ENCODE data around the gene TTC33. TPM values are rescaled to one million over a fixed set of nuclear protein-coding genes. Genes with fewer than 3 reads are reported as not detected.

Gene TTC33
- total and polyA plus RNA-seq, 2 donors (not counting 1 experiment from before 2014, with no cell fraction given): 2.1 to 15.8 TPM

- H3K36me3 ChIP-seq (replicated peaks in 1 of 2; ENCODE audit: control extremely low read depth in 1 of 2, control insufficient read depth in 1 of 2, extremely low read depth in 1 of 2, insufficient read depth in 2 of 2, low read length in 1 of 2): no peaks in the 10 kb centered on the region
- Mint-ChIP-seq H3K4me1 (peaks cover 30% of the 10 kb centered on the region), H3K4me3 (no peak overlapping the region), H3K27ac (no peak overlapping the region), H3K9me3 (ENCODE audit: insufficient read depth) (no peaks in the 10 kb centered on the region), H3K27me3 (no peaks in the 10 kb centered on the region)
- no peaks in the 10 kb centered on the region for H3K27me3 ChIP-seq (replicated peaks in 1 of 4; ENCODE audit: control extremely low read depth in 1 of 4, control insufficient read depth in 3 of 4, insufficient read depth in 4 of 4, low read length in 3 of 4)
- intact Hi-C loops (cut with micrococcal nuclease): no loop called here
- H3K79me2 ChIP-seq (ENCODE audit: control insufficient read depth, insufficient read depth, low read length): no peaks in the 10 kb centered on the region
- H3K4me3 ChIP-seq (ENCODE audit: control extremely low read depth in 1 of 5, extremely low read depth in 1 of 5, insufficient read depth in 1 of 5, low read depth in 2 of 5, low read length in 4 of 5): no peak overlapping the region
- no peaks in the 10 kb centered on the region for H4K20me1 ChIP-seq (ENCODE audit: control insufficient read depth, insufficient read depth, low read length, poor library complexity, severe bottlenecking)
- TF ChIP-seq EZH2 (IDR thresholded peaks at IDR 0.05; ENCODE audit: borderline replicate concordance, insufficient read depth, low read depth, low read length, poor library complexity, severe bottlenecking) (no peak), CTCF (IDR thresholded peaks at IDR 0.05) (no peak)
- DNase-seq: no peak
- H3K27ac ChIP-seq (ENCODE audit: low read length in 2 of 2): no peak overlapping the region
- ATAC-seq (ENCODE audit: low read depth): no peak
- no peaks in the 10 kb centered on the region for H3K4me1 ChIP-seq (ENCODE audit: control insufficient read depth in 2 of 2, insufficient read depth in 2 of 2, low read length in 2 of 2)
- CTCF ChIA-PET: no interaction called here
- no peaks in the 10 kb centered on the region for H3K9me3 ChIP-seq (ENCODE audit: control extremely low read depth in 1 of 3, control insufficient read depth in 2 of 3, insufficient read depth in 1 of 3, low read length in 2 of 3)
- WGBS (ENCODE audit: insufficient coverage): no CpG with 5 or more reads among the region's 4 CpGs
- H3K4me2 ChIP-seq (replicated peaks; ENCODE audit: low read depth, low read length, poor library complexity, severe bottlenecking): no peak overlapping the region
- POLR2A ChIA-PET: no interaction called here
- no peak overlapping the region for H2AFZ ChIP-seq (ENCODE audit: insufficient read depth, low read depth, low read length, poor library complexity, severe bottlenecking)
- H3K9ac ChIP-seq (ENCODE audit: low read length): no peak overlapping the region
Measured at GRCh38 chr5:40560474-40561110, 195.2 kb downstream of the TTC33 start.

GRCh38 chr5:40559306-40559705 is 196.5 kb downstream of the TTC33 start:
- no peak overlapping the region for H3K4me2 ChIP-seq (replicated peaks; ENCODE audit: low read depth, low read length, poor library complexity, severe bottlenecking)
- DNase-seq: no peak
- no peak overlapping the region for H3K27ac ChIP-seq (ENCODE audit: low read length in 2 of 2)
- no peak for ATAC-seq (ENCODE audit: low read depth)
- intact Hi-C loops (cut with micrococcal nuclease): no loop called here
- Mint-ChIP-seq H3K4me3 (no peak overlapping the region), H3K27me3 (no peaks in the 10 kb centered on the region), H3K27ac (no peak overlapping the region), H3K4me1 (peaks cover 29% of the 10 kb centered on the region), H3K9me3 (ENCODE audit: insufficient read depth) (no peaks in the 10 kb centered on the region)
- CTCF ChIA-PET: no interaction called here
- TF ChIP-seq CTCF (IDR thresholded peaks at IDR 0.05) (no peak), EZH2 (IDR thresholded peaks at IDR 0.05; ENCODE audit: borderline replicate concordance, insufficient read depth, low read depth, low read length, poor library complexity, severe bottlenecking) (no peak)
- H3K27me3 ChIP-seq (replicated peaks in 1 of 4; ENCODE audit: control extremely low read depth in 1 of 4, control insufficient read depth in 3 of 4, insufficient read depth in 4 of 4, low read length in 3 of 4): no peaks in the 10 kb centered on the region
- H4K20me1 ChIP-seq (ENCODE audit: control insufficient read depth, insufficient read depth, low read length, poor library complexity, severe bottlenecking): no peaks in the 10 kb centered on the region
- no peaks in the 10 kb centered on the region for H3K79me2 ChIP-seq (ENCODE audit: control insufficient read depth, insufficient read depth, low read length)
- no peak overlapping the region for H3K4me3 ChIP-seq (ENCODE audit: control extremely low read depth in 1 of 5, extremely low read depth in 1 of 5, insufficient read depth in 1 of 5, low read depth in 2 of 5, low read length in 4 of 5)
- no peak overlapping the region for H3K9ac ChIP-seq (ENCODE audit: low read length)
- H3K4me1 ChIP-seq (ENCODE audit: control insufficient read depth in 2 of 2, insufficient read depth in 2 of 2, low read length in 2 of 2): no peaks in the 10 kb centered on the region
- H2AFZ ChIP-seq (ENCODE audit: insufficient read depth, low read depth, low read length, poor library complexity, severe bottlenecking): no peak overlapping the region
- no peaks in the 10 kb centered on the region for H3K9me3 ChIP-seq (ENCODE audit: control extremely low read depth in 1 of 3, control insufficient read depth in 2 of 3, insufficient read depth in 1 of 3, low read length in 2 of 3)
- POLR2A ChIA-PET: no interaction called here
- no peaks in the 10 kb centered on the region for H3K36me3 ChIP-seq (replicated peaks in 1 of 2; ENCODE audit: control extremely low read depth in 1 of 2, control insufficient read depth in 1 of 2, extremely low read depth in 1 of 2, insufficient read depth in 2 of 2, low read length in 1 of 2)
